Parathyroid adenoma (tissue), 2 donors: Measurements from ENCODE around the gene LTBP1.

Experiments used
- H2AFZ ChIP-seq: fragments of 300-600 bp; sonication (generic); one replicate; pipeline ENCODE4 v1.7.0; 2017; ENCODE audit warnings: antibody characterized with exemption, mild to moderate bottlenecking
- H3K27ac ChIP-seq: fragments of 300-600 bp; sonication (generic); one replicate; pipeline ENCODE4 v1.7.0; 2017
- H3K27me3 ChIP-seq: fragments of 300-600 bp; sonication (generic); one replicate; pipeline ENCODE4 v1.7.0; 2017; ENCODE audit warnings: low read length; ENCODE audit not compliant: control insufficient read depth, insufficient read depth
- H3K36me3 ChIP-seq: fragments of 300-600 bp; sonication (generic); one replicate; pipeline ENCODE4 v1.7.0; 2017; ENCODE audit warnings: low read length; ENCODE audit not compliant: control insufficient read depth, insufficient read depth
- H3K4me1 ChIP-seq: fragments of 300-600 bp; sonication (generic); one replicate; pipeline ENCODE4 v1.7.0; 2017; ENCODE audit warnings: control low read depth
- H3K4me2 ChIP-seq: fragments of 300-600 bp; sonication (generic); one replicate; pipeline ENCODE4 v1.7.0; 2017; ENCODE audit warnings: low read length
- H3K4me3 ChIP-seq: fragments of 300-600 bp; sonication (generic); one replicate; pipeline ENCODE4 v1.7.0; 2017; ENCODE audit warnings: low read depth, low read length
- H3K79me2 ChIP-seq: fragments of 300-600 bp; sonication (generic); one replicate; pipeline ENCODE4 v1.7.0; 2017; ENCODE audit warnings: control low read depth
- H3K9ac ChIP-seq: fragments of 300-600 bp; sonication (generic); one replicate; pipeline ENCODE4 v1.7.0; 2017; ENCODE audit warnings: mild to moderate bottlenecking
- H3K9me3 ChIP-seq: fragments of 300-600 bp; sonication (generic); one replicate; pipeline ENCODE4 v1.7.0; 2017; ENCODE audit warnings: low read length; ENCODE audit not compliant: control insufficient read depth
- CTCF ChIP-seq: fragments of 300-600 bp; sonication (generic); IDR thresholded peaks from one replicate; pipeline ENCODE4 v1.7.0; 2017; ENCODE audit warnings: antibody characterized with exemption, mild to moderate bottlenecking
- donor health status: primary hyperparathyroidism.

The LTBP1 gene

GRCh38 chr2:33209976-33210375 is 263.2 kb downstream of the LTBP1 start:
- Histone ChIP-seq H3K79me2 (no peaks in the 10 kb centered on the region), H3K27me3 (no peaks in the 10 kb centered on the region), H3K36me3 (no peaks in the 10 kb centered on the region), H3K9ac (no peak overlapping the region), H2AFZ (no peak overlapping the region), H3K27ac (no peak overlapping the region), H3K4me2 (no peak overlapping the region), H3K4me3 (no peak overlapping the region), H3K9me3 (no peaks in the 10 kb centered on the region), H3K4me1 (no peaks in the 10 kb centered on the region)
- TF ChIP-seq CTCF: no peak

- Histone ChIP-seq H3K36me3 (no peaks in the 10 kb centered on the region), H3K9ac (no peak overlapping the region), H3K79me2 (no peaks in the 10 kb centered on the region), H3K4me3 (no peak overlapping the region), H3K4me2 (no peak overlapping the region), H3K27ac (no peak overlapping the region), H3K9me3 (no peaks in the 10 kb centered on the region), H3K27me3 (no peaks in the 10 kb centered on the region), H2AFZ (no peak overlapping the region), H3K4me1 (no peaks in the 10 kb centered on the region)
- no peak for TF ChIP-seq CTCF
Observed at GRCh38 chr2:33210626-33211025, 263.9 kb downstream of the LTBP1 start.

- H3K9me3 ChIP-seq: no peaks in the 10 kb centered on the region
- H3K9ac ChIP-seq: no peak overlapping the region
- H3K27me3 ChIP-seq: no peaks in the 10 kb centered on the region
- no peaks in the 10 kb centered on the region for H3K36me3 ChIP-seq
- H3K79me2 ChIP-seq: no peaks in the 10 kb centered on the region
- no peaks in the 10 kb centered on the region for H3K4me1 ChIP-seq
- H3K4me2 ChIP-seq: no peak overlapping the region
- TF ChIP-seq CTCF: no peak
- H3K27ac ChIP-seq: no peak overlapping the region
- H3K4me3 ChIP-seq: no peak overlapping the region
- no peak overlapping the region for H2AFZ ChIP-seq
Observed at GRCh38 chr2:33212151-33212550, 265.4 kb downstream of the LTBP1 start.

- Histone ChIP-seq H3K79me2 (no peaks in the 10 kb centered on the region), H2AFZ (no peak overlapping the region), H3K4me2 (no peak overlapping the region), H3K27me3 (no peaks in the 10 kb centered on the region), H3K27ac (no peak overlapping the region), H3K9ac (no peak overlapping the region), H3K36me3 (no peaks in the 10 kb centered on the region), H3K9me3 (no peaks in the 10 kb centered on the region), H3K4me3 (no peak overlapping the region), H3K4me1 (no peaks in the 10 kb centered on the region)
- TF ChIP-seq CTCF: no peak
Observed at GRCh38 chr2:33213244-33213643, 266.5 kb downstream of the LTBP1 start.

GRCh38 chr2:33213648-33214047 is 266.9 kb downstream of the LTBP1 start:
- no peak overlapping the region for H2AFZ ChIP-seq
- TF ChIP-seq CTCF: no peak
- H3K9me3 ChIP-seq: no peaks in the 10 kb centered on the region
- no peaks in the 10 kb centered on the region for H3K4me1 ChIP-seq
- no peak overlapping the region for H3K4me2 ChIP-seq
- no peak overlapping the region for H3K9ac ChIP-seq
- H3K4me3 ChIP-seq: no peak overlapping the region
- H3K27me3 ChIP-seq: no peaks in the 10 kb centered on the region
- no peaks in the 10 kb centered on the region for H3K36me3 ChIP-seq
- no peak overlapping the region for H3K27ac ChIP-seq
- no peaks in the 10 kb centered on the region for H3K79me2 ChIP-seq
